ENCODE measurements around the gene PFDN2. TPM values are rescaled to one million over a fixed set of nuclear protein-coding genes. Genes with fewer than 3 reads are reported as not detected.

The PFDN2 gene
- total and polyA plus RNA-seq, 8 donors, result 42.5 to 57.0 (median 51.8) TPM

- H3K27ac ChIP-seq, result peak overlapping the region in 1 of 2 donors; percentile 65
- peaks cover 5 to 33% of the 10 kb centered on the region in 2 donors for H3K4me1 ChIP-seq
- H3K4me3 ChIP-seq, result no peak overlapping the region
- H3K36me3 ChIP-seq, result no peaks in the 10 kb centered on the region
- DNase-seq, result no peak
- peaks cover 0 to 8% of the 10 kb centered on the region in 2 donors for H3K27me3 ChIP-seq
- no peaks in the 10 kb centered on the region for H3K9me3 ChIP-seq
- intact Hi-C loops (cut with DNase I), result no loop called here
- no peak for ATAC-seq
- no peak for TF ChIP-seq CTCF (IDR thresholded peaks at IDR 0.05)
These were observed 35.4 kb downstream of the PFDN2 start for GRCh38 chr1:161082483-161082882.

- H3K4me3 ChIP-seq, result no peak overlapping the region
- peaks cover 5 to 33% of the 10 kb centered on the region in 2 donors for H3K4me1 ChIP-seq
- no peak overlapping the region for H3K27ac ChIP-seq
- peaks cover 0 to 8% of the 10 kb centered on the region in 2 donors for H3K27me3 ChIP-seq
- intact Hi-C loops (cut with DNase I), result no loop called here
- no peak for ATAC-seq
- TF ChIP-seq CTCF (IDR thresholded peaks at IDR 0.05), result no peak
- DNase-seq, result no peak
- no peaks in the 10 kb centered on the region for H3K9me3 ChIP-seq
- no peaks in the 10 kb centered on the region for H3K36me3 ChIP-seq
These were observed 36.3 kb downstream of the PFDN2 start for GRCh38 chr1:161081519-161081918.

- H3K4me3 ChIP-seq, result no peak overlapping the region
- ATAC-seq, result peak; percentile 1
These were observed 37.1 kb downstream of the PFDN2 start for GRCh38 chr1:161080441-161081405.

GRCh38 chr1:161079436-161080110 is 38.3 kb downstream of the PFDN2 start:
- Histone ChIP-seq H3K9me3 (no peaks in the 10 kb centered on the region), H3K27ac (no peak overlapping the region), H3K36me3 (no peaks in the 10 kb centered on the region), H3K4me1 (peaks cover 5 to 31% of the 10 kb centered on the region in 2 donors), H3K4me3 (no peak overlapping the region), H3K27me3 (peaks cover 0 to 8% of the 10 kb centered on the region in 2 donors)
- ATAC-seq, result no peak
- DNase-seq, result no peak
- intact Hi-C loops (cut with DNase I), result no loop called here
- TF ChIP-seq CTCF (IDR thresholded peaks at IDR 0.05), result no peak

More at GRCh38 chr1:161080441-161081405, 37.1 kb downstream of the PFDN2 start:
- Histone ChIP-seq H3K9me3 (no peaks in the 10 kb centered on the region), H3K36me3 (no peaks in the 10 kb centered on the region), H3K4me1 (peaks cover 5 to 33% of the 10 kb centered on the region in 2 donors), H3K27ac (no peak overlapping the region), H3K27me3 (peaks cover 0 to 8% of the 10 kb centered on the region in 2 donors)
- no peak for TF ChIP-seq CTCF (IDR thresholded peaks at IDR 0.05)
- no peak for DNase-seq
- intact Hi-C loops (cut with DNase I), result no loop called here

GRCh38 chr1:161077426-161077825 is 40.4 kb downstream of the PFDN2 start:
- Histone ChIP-seq H3K27me3 (peaks cover 0 to 8% of the 10 kb centered on the region in 2 donors), H3K9me3 (no peaks in the 10 kb centered on the region), H3K27ac (no peak overlapping the region), H3K36me3 (no peaks in the 10 kb centered on the region), H3K4me3 (no peak overlapping the region), H3K4me1 (peaks cover 0 to 9% of the 10 kb centered on the region in 2 donors)
- intact Hi-C loops (cut with DNase I), result no loop called here
- no peak for DNase-seq
- no peak for TF ChIP-seq CTCF (IDR thresholded peaks at IDR 0.05)
- no peak for ATAC-seq
